B cell (primary cell): ENCODE data around the gene GNB3. TPM values are rescaled to one million over a fixed set of nuclear protein-coding genes. Genes with fewer than 3 reads are reported as not detected.

Source experiments
- ATAC-seq: fragments of 200-7000 bp; cut with Tn5 transposase; one replicate; pipeline ENCODE4 v1.10.0; 2021; ENCODE audit warnings: low read depth, mild to moderate bottlenecking, moderate number of reproducible peaks, moderate library complexity
- CTCF ChIA-PET: fragments of 350-600 bp; sonication (Branson Sonifier 250); formaldehyde crosslinking; loops from one replicate; lab custom pipeline; 2021; ENCODE audit warnings: antibody characterized with exemption, inconsistent platforms; lab: Charles Lee
- POLR2A ChIA-PET: fragments of 350-600 bp; sonication (Branson Sonifier 250); formaldehyde crosslinking; loops from one replicate; lab custom pipeline; 2021; ENCODE audit warnings: antibody characterized with exemption; lab: Charles Lee
- DNase-seq: peaks from one replicate; pipeline ENCODE4 v3.0.0; 2013
- H2AFZ ChIP-seq: 2 replicates; pipeline ENCODE4 v1.6.1; 2012; ENCODE audit warnings: mild to moderate bottlenecking, low read depth, low read length; ENCODE audit not compliant: insufficient read depth, poor library complexity, severe bottlenecking
- H3K27ac ChIP-seq, 2 donors: 1 replicate in 1 of 2; 2 replicates in 1 of 2; pipeline ENCODE4 v1.5.1; 2012 to 2013; ENCODE audit warnings: low read length in 2 of 2, mild to moderate bottlenecking in 2 of 2, moderate library complexity in 1 of 2
- H3K27me3 ChIP-seq, 4 experiments: fragments of 200-600 bp in 1 of 4; sonication (generic) in 1 of 4; replicated peaks in 1 of 4; 1 replicate in 2 of 4; 2 replicates in 2 of 4; pipeline versions ENCODE4 v1.6.1 to v1.7.0; 2013 to 2016; ENCODE audit warnings: low read length in 3 of 4, mild to moderate bottlenecking in 2 of 4, mixed read lengths in 1 of 4, moderate library complexity in 1 of 4; ENCODE audit not compliant: insufficient read depth in 4 of 4, control insufficient read depth in 3 of 4; ENCODE audit errors: control extremely low read depth in 1 of 4
- H3K36me3 ChIP-seq, 2 experiments: replicated peaks in 1 of 2; 1 replicate in 1 of 2; 2 replicates in 1 of 2; pipeline versions ENCODE4 v1.6.1 to v1.7.1; 2013; ENCODE audit warnings: low read length in 1 of 2; ENCODE audit not compliant: insufficient read depth in 2 of 2, control insufficient read depth in 1 of 2; ENCODE audit errors: control extremely low read depth in 1 of 2, extremely low read depth in 1 of 2
- H3K4me1 ChIP-seq, 2 donors: fragments of 200-600 bp in 1 of 2; sonication (generic) in 1 of 2; 1 replicate in 1 of 2; 2 replicates in 1 of 2; pipeline versions ENCODE4 v1.5.1 to v1.6.1; 2013 to 2017; ENCODE audit warnings: low read length in 2 of 2; ENCODE audit not compliant: control insufficient read depth in 2 of 2, insufficient read depth in 2 of 2
- H3K4me2 ChIP-seq: replicated peaks from 2 replicates; pipeline ENCODE3; 2012; ENCODE audit warnings: mild to moderate bottlenecking, low read depth, low read length; ENCODE audit not compliant: poor library complexity, severe bottlenecking
- H3K4me3 ChIP-seq, 5 experiments: fragments of 200-600 bp in 1 of 5; sonication (generic) in 1 of 5; 1 replicate in 3 of 5; 2 replicates in 2 of 5; pipeline versions ENCODE4 v1.5.1 to v1.7.0; 2011 to 2016; ENCODE audit warnings: low read length in 4 of 5, mild to moderate bottlenecking in 4 of 5, low read depth in 2 of 5, control low read depth in 1 of 5, moderate library complexity in 1 of 5; ENCODE audit not compliant: insufficient read depth in 1 of 5; ENCODE audit errors: control extremely low read depth in 1 of 5, extremely low read depth in 1 of 5
- H3K79me2 ChIP-seq: fragments of 200-600 bp; sonication (generic); one replicate; pipeline ENCODE4 v1.6.0; 2016; ENCODE audit warnings: low read length; ENCODE audit not compliant: control insufficient read depth, insufficient read depth
- H3K9ac ChIP-seq: fragments of 200-600 bp; sonication (generic); 2 replicates; pipeline ENCODE4 v1.6.1; 2017; ENCODE audit warnings: mild to moderate bottlenecking, low read length, moderate library complexity
- H3K9me3 ChIP-seq, 3 donors: one replicate each; pipeline versions ENCODE4 v1.6.1 to v1.7.1; 2013; ENCODE audit warnings: low read length in 2 of 3; ENCODE audit not compliant: control insufficient read depth in 2 of 3, insufficient read depth in 1 of 3; ENCODE audit errors: control extremely low read depth in 1 of 3
- H4K20me1 ChIP-seq: 2 replicates; pipeline ENCODE4 v1.6.0; 2012; ENCODE audit warnings: mild to moderate bottlenecking, low read length; ENCODE audit not compliant: insufficient read depth, control insufficient read depth, poor library complexity, severe bottlenecking
- H3K27ac Mint-ChIP-seq: one replicate; pipeline ENCODE4 v1.8.0; 2021; ENCODE audit warnings: mixed read lengths
- H3K27me3 Mint-ChIP-seq: one replicate; pipeline ENCODE4 v1.8.0; 2021; ENCODE audit warnings: mixed read lengths
- H3K4me1 Mint-ChIP-seq: one replicate; pipeline ENCODE4 v1.8.0; 2021; ENCODE audit warnings: mixed read lengths
- H3K4me3 Mint-ChIP-seq: one replicate; pipeline ENCODE4 v1.8.0; 2021; ENCODE audit warnings: mixed read lengths
- H3K9me3 Mint-ChIP-seq: one replicate; pipeline ENCODE4 v1.8.0; 2022; ENCODE audit warnings: mixed read lengths; ENCODE audit not compliant: insufficient read depth
- EZH2 ChIP-seq: IDR thresholded peaks from 2 replicates; pipeline ENCODE4 v1.6.1; 2012; ENCODE audit warnings: borderline replicate concordance, low read depth, mild to moderate bottlenecking, moderate library complexity, low read length; ENCODE audit not compliant: insufficient read depth, poor library complexity, severe bottlenecking
- WGBS: methylation state at CpG from one replicate; pipeline ENCODE4 v1.1.5; 2013; ENCODE audit warnings: missing lambda C conversion rate; ENCODE audit not compliant: insufficient coverage; 5-methylcytosine and 5-hydroxymethylcytosine counted together
- intact Hi-C: fragments of 100-400 bp; cut with micrococcal nuclease; formaldehyde crosslinking; loops from one replicate; pipeline ENCODE4 v1.10.0; 2022
- polyA plus RNA-seq: library from polyadenylated mRNA; depleted of rRNA; stranded (reverse); fragments of >200 nt; gene quantifications from 2 replicates; pipeline ENCODE4 v1.2.3, GENCODE V29; 2012
- total RNA-seq, 2 donors: library from RNA; stranded (reverse); fragments of 120-200 nt in 1 of 2; gene quantifications; 1 replicate in 1 of 2; 2 replicates in 1 of 2; pipeline versions ENCODE4 v1.2.3 to v1.2.4, GENCODE V29; 2013 to 2022
- TF ChIP-seq, protein P1 (sequence below): fragments of 200-600 bp; IDR thresholded peaks from one replicate; pipeline ENCODE4 v1.8.0; 2022; ENCODE audit warnings: antibody characterized with exemption, mild to moderate bottlenecking

Gene GNB3
- total and polyA plus RNA-seq, 2 donors (not counting 1 experiment from before 2014, with no cell fraction given) = 0.27 to 0.49 TPM

DNA sequence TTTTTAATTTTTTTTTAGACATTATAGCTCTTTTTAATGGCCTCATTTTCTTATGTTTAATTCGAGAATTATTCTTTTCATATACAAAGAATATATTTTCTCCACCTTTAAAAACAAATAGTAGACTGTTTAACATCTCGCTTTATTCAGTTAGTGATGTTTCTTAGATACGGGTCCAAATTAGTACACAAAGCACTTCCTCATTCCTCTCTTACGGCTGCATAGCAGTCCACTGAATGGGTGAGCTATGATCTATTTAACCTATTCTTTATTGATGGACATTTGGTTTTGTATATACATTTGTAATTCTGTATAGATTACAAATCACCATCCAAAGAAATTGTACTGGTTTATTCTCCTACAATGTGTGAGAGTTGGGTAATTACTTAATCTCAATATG is 27.4 kb upstream of the GNB3 start:
- Histone ChIP-seq H3K9me3 (no peaks in the 10 kb centered on the region), H3K79me2 (no peaks in the 10 kb centered on the region), H3K4me2 (no peak overlapping the region), H3K9ac (no peak overlapping the region), H3K27me3 (peaks cover 0 to 17% (median 0%) of the 10 kb centered on the region in 4 experiments), H3K27ac (no peak overlapping the region), H3K4me3 (no peak overlapping the region), H3K36me3 (no peaks in the 10 kb centered on the region), H4K20me1 (no peaks in the 10 kb centered on the region), H3K4me1 (peaks cover 0 to 9% of the 10 kb centered on the region in 2 donors), H2AFZ (no peak overlapping the region)
- intact Hi-C loops = no loop called here
- CTCF ChIA-PET = interaction anchor here (0.9 to 3.9 kb wide), 6 partner anchors 12 to 129 kb away, joined by 3 to 13 read pairs (median 4); partner anchors contain the start of genes MLF2 and P3H3
- no peak for TF ChIP-seq EZH2
- TF ChIP-seq, protein P1, sequence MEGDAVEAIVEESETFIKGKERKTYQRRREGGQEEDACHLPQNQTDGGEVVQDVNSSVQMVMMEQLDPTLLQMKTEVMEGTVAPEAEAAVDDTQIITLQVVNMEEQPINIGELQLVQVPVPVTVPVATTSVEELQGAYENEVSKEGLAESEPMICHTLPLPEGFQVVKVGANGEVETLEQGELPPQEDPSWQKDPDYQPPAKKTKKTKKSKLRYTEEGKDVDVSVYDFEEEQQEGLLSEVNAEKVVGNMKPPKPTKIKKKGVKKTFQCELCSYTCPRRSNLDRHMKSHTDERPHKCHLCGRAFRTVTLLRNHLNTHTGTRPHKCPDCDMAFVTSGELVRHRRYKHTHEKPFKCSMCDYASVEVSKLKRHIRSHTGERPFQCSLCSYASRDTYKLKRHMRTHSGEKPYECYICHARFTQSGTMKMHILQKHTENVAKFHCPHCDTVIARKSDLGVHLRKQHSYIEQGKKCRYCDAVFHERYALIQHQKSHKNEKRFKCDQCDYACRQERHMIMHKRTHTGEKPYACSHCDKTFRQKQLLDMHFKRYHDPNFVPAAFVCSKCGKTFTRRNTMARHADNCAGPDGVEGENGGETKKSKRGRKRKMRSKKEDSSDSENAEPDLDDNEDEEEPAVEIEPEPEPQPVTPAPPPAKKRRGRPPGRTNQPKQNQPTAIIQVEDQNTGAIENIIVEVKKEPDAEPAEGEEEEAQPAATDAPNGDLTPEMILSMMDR = no peak
- DNase-seq = no peak
- Mint-ChIP-seq H3K4me3 (no peak overlapping the region), H3K4me1 (peaks cover 8% of the 10 kb centered on the region), H3K27ac (no peak overlapping the region), H3K27me3 (peaks cover 22% of the 10 kb centered on the region), H3K9me3 (no peaks in the 10 kb centered on the region)
- POLR2A ChIA-PET = interaction anchor here (0.7 kb wide), 2 partner anchors 29 to 78 kb away, joined by 3 to 4 read pairs; no protein-coding TSS in a partner anchor
- WGBS = no CpG with 5 or more reads among the region's 4 CpGs
- ATAC-seq = no peak

DNA sequence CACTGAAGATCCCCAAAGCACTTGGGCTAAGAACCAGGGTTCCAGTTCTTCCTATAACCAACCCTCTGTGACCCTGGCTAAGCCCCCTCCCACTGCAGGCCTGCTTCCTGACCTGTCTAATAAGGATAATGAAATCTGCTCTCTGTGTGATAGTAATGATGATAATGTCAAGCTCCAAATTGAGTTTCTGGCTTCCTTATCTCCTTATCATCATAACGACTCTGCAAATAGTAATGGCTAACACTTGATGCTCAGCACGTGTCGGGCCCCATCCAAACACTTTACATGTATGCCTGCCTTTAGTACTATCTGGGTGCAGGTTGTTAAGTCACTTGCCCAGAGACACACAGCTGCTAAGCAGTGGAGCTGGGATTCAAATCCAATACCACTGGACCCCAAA is 24.1 kb upstream of the GNB3 start:
- no peak overlapping the region for H3K4me3 Mint-ChIP-seq
- ChIA-PET CTCF (no interaction called here), POLR2A (no interaction called here)
- no peak for ATAC-seq
- Histone ChIP-seq H3K79me2 (no peaks in the 10 kb centered on the region), H3K27me3 (peaks cover 0 to 31% (median 5%) of the 10 kb centered on the region in 4 experiments), H3K4me1 (peaks cover 6 to 14% of the 10 kb centered on the region in 2 donors), H3K4me3 (no peak overlapping the region), H2AFZ (no peak overlapping the region), H3K27ac (no peak overlapping the region), H3K4me2 (no peak overlapping the region), H4K20me1 (no peaks in the 10 kb centered on the region), H3K9me3 (no peaks in the 10 kb centered on the region), H3K9ac (no peak overlapping the region), H3K36me3 (no peaks in the 10 kb centered on the region)
- H3K27ac Mint-ChIP-seq = no peak overlapping the region
- TF ChIP-seq, protein P1 = no peak
- no peak for TF ChIP-seq EZH2
- H3K27me3 Mint-ChIP-seq = peaks cover 36% of the 10 kb centered on the region
- peaks cover 14% of the 10 kb centered on the region for H3K4me1 Mint-ChIP-seq
- intact Hi-C loops = no loop called here
- WGBS = no CpG with 5 or more reads among the region's 3 CpGs
- H3K9me3 Mint-ChIP-seq = no peaks in the 10 kb centered on the region
- no peak for DNase-seq
